Vagina (tissue), 2 donors: ENCODE data around the gene TNIK. TPM values are rescaled to one million over a fixed set of nuclear protein-coding genes. Genes with fewer than 3 reads are reported as not detected.

Source experiments
- DNase-seq, 2 donors: peaks; one replicate each; pipeline ENCODE4 v3.0.0-alpha.2; 2017; ENCODE audit errors: extremely low spot score in 2 of 2
- H3K27ac ChIP-seq: fragments of 200-600 bp; sonication (generic); one replicate; pipeline ENCODE4 v1.5.1; 2019
- H3K27me3 ChIP-seq: fragments of 200-600 bp; sonication (generic); one replicate; pipeline ENCODE4 v1.5.1; 2019
- H3K36me3 ChIP-seq, 2 donors: fragments of 200-600 bp; sonication (generic); one replicate each; pipeline ENCODE4 v1.5.1; 2017 to 2019
- H3K4me1 ChIP-seq: fragments of 200-600 bp; sonication (generic); one replicate; pipeline ENCODE4 v1.5.1; 2019
- H3K4me3 ChIP-seq, 2 donors: fragments of 200-600 bp; sonication (generic); 1 replicate in 1 of 2; 2 replicates in 1 of 2; pipeline ENCODE4 v1.5.1; 2016 to 2019
- H3K9me3 ChIP-seq: fragments of 200-600 bp; sonication (generic); one replicate; pipeline ENCODE4 v1.5.1; 2019
- CTCF ChIP-seq, 3 experiments: fragments of 450-650 bp in 2 of 3; fragments of 200-600 bp in 1 of 3; sonication (generic) in 1 of 3; IDR thresholded peaks; one replicate each; pipeline ENCODE4 v1.5.1; 2017 to 2019; ENCODE audit warnings: antibody characterized with exemption in 3 of 3, mild to moderate bottlenecking in 2 of 3, moderate library complexity in 2 of 3
- POLR2A ChIP-seq, 2 donors: fragments of 450-650 bp; IDR thresholded peaks; one replicate each; pipeline ENCODE4 v1.6.1; 2017; ENCODE audit warnings: antibody characterized with exemption in 2 of 2, mild to moderate bottlenecking in 2 of 2, moderate library complexity in 2 of 2
- POLR2AphosphoS5 ChIP-seq, 2 donors: sonication (generic); formaldehyde crosslinking; IDR thresholded peaks; one replicate each; pipeline ENCODE4 v1.9.0; 2017; ENCODE audit warnings: antibody characterized with exemption in 2 of 2, mild to moderate bottlenecking in 2 of 2, low read depth in 1 of 2; ENCODE audit not compliant: insufficient read depth in 1 of 2
- intact Hi-C: fragments of 100-400 bp; cut with DNase I; formaldehyde crosslinking; loops from one replicate; pipeline ENCODE4 v1.15.1; 2023
- total RNA-seq: library from RNA; depleted of rRNA; stranded (reverse); fragments of >200 nt; gene quantifications from one replicate; pipeline ENCODE4 v1.2.3, GENCODE V29; 2016

TNIK gene
- total RNA-seq, 1 donor from 2014 or later = 5.9 TPM

GRCh38 chr3:171285287-171285686 lies 174.9 kb downstream of the TNIK start:
- TF ChIP-seq CTCF (IDR thresholded peaks at IDR 0.05) (no peak), POLR2A (IDR thresholded peaks at IDR 0.05) (no peak), POLR2AphosphoS5 (IDR thresholded peaks at IDR 0.05; ENCODE audit: insufficient read depth in 1 of 2, low read depth in 1 of 2) (no peak)
- no peak overlapping the region for H3K27ac ChIP-seq
- intact Hi-C loops = no loop called here
- H3K9me3 ChIP-seq = no peaks in the 10 kb centered on the region
- no peak for DNase-seq
- no peaks in the 10 kb centered on the region for H3K27me3 ChIP-seq
- H3K4me1 ChIP-seq = peaks cover 28% of the 10 kb centered on the region
- no peak overlapping the region for H3K4me3 ChIP-seq
- no peaks in the 10 kb centered on the region for H3K36me3 ChIP-seq

- intact Hi-C loops = no loop called here
- no peaks in the 10 kb centered on the region for H3K9me3 ChIP-seq
- DNase-seq = no peak
- no peaks in the 10 kb centered on the region for H3K27me3 ChIP-seq
- TF ChIP-seq POLR2A (IDR thresholded peaks at IDR 0.05) = no peak
- TF ChIP-seq POLR2AphosphoS5 (IDR thresholded peaks at IDR 0.05; ENCODE audit: insufficient read depth in 1 of 2, low read depth in 1 of 2) = peak in 1 of 2 donors; percentile 60
- H3K4me1 ChIP-seq = peaks cover 28% of the 10 kb centered on the region
- H3K36me3 ChIP-seq = no peaks in the 10 kb centered on the region
- peak overlapping the region; percentile 64 for H3K27ac ChIP-seq
- H3K4me3 ChIP-seq = no peak overlapping the region
These were observed 175.7 kb downstream of the TNIK start for GRCh38 chr3:171284308-171285075.

- DNase-seq = no peak
- Histone ChIP-seq H3K4me3 (no peak overlapping the region), H3K36me3 (no peaks in the 10 kb centered on the region), H3K9me3 (no peaks in the 10 kb centered on the region), H3K27ac (peak overlapping the region; percentile 64), H3K27me3 (no peaks in the 10 kb centered on the region), H3K4me1 (peaks cover 28% of the 10 kb centered on the region)
- intact Hi-C loops = no loop called here
- TF ChIP-seq POLR2AphosphoS5 (IDR thresholded peaks at IDR 0.05; ENCODE audit: insufficient read depth in 1 of 2, low read depth in 1 of 2) (no peak), CTCF (IDR thresholded peaks at IDR 0.05) (no peak), POLR2A (IDR thresholded peaks at IDR 0.05) (no peak)
These were observed 176.4 kb downstream of the TNIK start for GRCh38 chr3:171283848-171284222.

GRCh38 chr3:171283183-171283847 lies 176.9 kb downstream of the TNIK start:
- peaks cover 28% of the 10 kb centered on the region for H3K4me1 ChIP-seq
- no peaks in the 10 kb centered on the region for H3K9me3 ChIP-seq
- intact Hi-C loops = no loop called here
- TF ChIP-seq POLR2A (IDR thresholded peaks at IDR 0.05) (no peak), CTCF (IDR thresholded peaks at IDR 0.05) (no peak), POLR2AphosphoS5 (IDR thresholded peaks at IDR 0.05; ENCODE audit: insufficient read depth in 1 of 2, low read depth in 1 of 2) (no peak)
- no peaks in the 10 kb centered on the region for H3K36me3 ChIP-seq
- H3K4me3 ChIP-seq = no peak overlapping the region
- no peak for DNase-seq
- H3K27ac ChIP-seq = peak overlapping the region; percentile 64
- no peaks in the 10 kb centered on the region for H3K27me3 ChIP-seq

GRCh38 chr3:171282041-171282440 lies 178.2 kb downstream of the TNIK start:
- Histone ChIP-seq H3K4me1 (peaks cover 28% of the 10 kb centered on the region), H3K36me3 (no peaks in the 10 kb centered on the region), H3K27ac (peak overlapping the region; percentile 64), H3K9me3 (no peaks in the 10 kb centered on the region), H3K27me3 (no peaks in the 10 kb centered on the region), H3K4me3 (no peak overlapping the region)
- TF ChIP-seq POLR2AphosphoS5 (IDR thresholded peaks at IDR 0.05; ENCODE audit: insufficient read depth in 1 of 2, low read depth in 1 of 2) (no peak), POLR2A (IDR thresholded peaks at IDR 0.05) (no peak), CTCF (IDR thresholded peaks at IDR 0.05) (no peak)
- DNase-seq = no peak
- intact Hi-C loops = no loop called here
